Bronchial epithelial cell (primary cell): ENCODE results near the gene COMMD9. TPM values are rescaled to one million over a fixed set of nuclear protein-coding genes. Genes with fewer than 3 reads are reported as not detected.

Experiments
- DNase-seq: peaks from one replicate; pipeline ENCODE4 v3.0.0-alpha.2; 2010; ENCODE audit warnings: low read depth
- FAIRE-seq: peaks from 2 replicates; lab custom pipeline; 2011; peaks lifted over from hg19 to GRCh38; lab: Jason Lieb, UNC
- H3K27me3 ChIP-seq: 2 replicates; pipeline ENCODE4 v1.5.1; 2011; ENCODE audit warnings: low read length; ENCODE audit not compliant: control insufficient read depth, insufficient read depth
- H3K36me3 ChIP-seq: 2 replicates; pipeline ENCODE4 v1.5.1; 2011; ENCODE audit warnings: low read length; ENCODE audit not compliant: control insufficient read depth, insufficient read depth
- H3K4me3 ChIP-seq: 2 replicates; pipeline ENCODE4 v1.5.1; 2011; ENCODE audit warnings: mild to moderate bottlenecking, low read depth, low read length, control low read depth
- CTCF ChIP-seq: IDR thresholded peaks from 2 replicates; pipeline ENCODE4 v1.5.1; 2011; ENCODE audit warnings: mild to moderate bottlenecking, moderate library complexity, low read length, control low read depth, inconsistent platforms; ENCODE audit not compliant: insufficient read depth, severe bottlenecking
- total RNA-seq: library from RNA; depleted of rRNA; stranded (reverse); fragments of >200 nt; gene quantifications from 2 replicates; pipeline ENCODE4 v1.2.1, GENCODE V29; 2014

COMMD9 gene
- total RNA-seq, 1 donor from 2014 or later, result 9.2 TPM

GRCh38 chr11:36227044-36227443 is 62.2 kb downstream of the COMMD9 start:
- H3K4me3 ChIP-seq, result no peak overlapping the region
- FAIRE-seq (no peak), DNase-seq (no peak)
- no peaks in the 10 kb centered on the region for H3K27me3 ChIP-seq
- no peak for TF ChIP-seq CTCF
- H3K36me3 ChIP-seq, result peaks cover 2% of the 10 kb centered on the region

GRCh38 chr11:36224209-36224882 is 64.9 kb downstream of the COMMD9 start:
- peaks cover 2% of the 10 kb centered on the region for H3K36me3 ChIP-seq
- no peak for TF ChIP-seq CTCF
- no peak overlapping the region for H3K4me3 ChIP-seq
- H3K27me3 ChIP-seq, result no peaks in the 10 kb centered on the region
- FAIRE-seq (no peak), DNase-seq (no peak)

- no peak for FAIRE-seq
- H3K27me3 ChIP-seq, result no peaks in the 10 kb centered on the region
- no peak for DNase-seq
- no peak overlapping the region for H3K4me3 ChIP-seq
- no peak for TF ChIP-seq CTCF
- H3K36me3 ChIP-seq, result peaks cover 2% of the 10 kb centered on the region
These were observed 66.2 kb downstream of the COMMD9 start for GRCh38 chr11:36222831-36223635.

Other genes starting within 250 kb of the COMMD9 start
- 6.3 and 10.0 TPM in 2 replicates for gene PRR5L, start 6.9 kb upstream of the COMMD9 start, total RNA-seq
- 6.1 and 6.9 TPM in 2 replicates for gene TRAF6, start 220.8 kb upstream of the COMMD9 start, total RNA-seq